Measurements from ENCODE around the gene RPS6KB2.
A peak's percentile ranks its signal among the peaks of the same experiment; 100 is the strongest.
"Not testable (repeated sequence)": the region's sequence is repeated elsewhere in the genome, so short reads cannot be mapped to it uniquely, and the experiment has no call there.

Gene RPS6KB2

GRCh38 chr11:67422891-67423290 is 5.4 kb upstream of the RPS6KB2 start:
- H2BK120ac ChIP-seq (ENCODE audit: insufficient read depth, low read length, poor library complexity): no peak overlapping the region
- H3K4ac ChIP-seq (ENCODE audit: low read depth, low read length): no peak overlapping the region
- peaks cover 2% of the 10 kb centered on the region for H3K9me3 ChIP-seq (ENCODE audit: insufficient read depth, low read depth, low read length)
- no peak overlapping the region for H4K91ac ChIP-seq (ENCODE audit: low read depth, low read length)
- H3K18ac ChIP-seq (ENCODE audit: low read length): no peak overlapping the region
- no peak overlapping the region for H3K4me2 ChIP-seq (ENCODE audit: low read length)
- H4K12ac ChIP-seq (ENCODE audit: low read depth, low read length): no peak overlapping the region
- H3K23ac ChIP-seq (ENCODE audit: low read length): no peak overlapping the region
- no peak overlapping the region for H2AK5ac ChIP-seq (ENCODE audit: low read length)
- H3K79me1 ChIP-seq (ENCODE audit: low read length): peaks cover 3% of the 10 kb centered on the region
- H3K27me3 ChIP-seq (ENCODE audit: insufficient read depth, low read length): no peaks in the 10 kb centered on the region
- no peak overlapping the region for H2BK12ac ChIP-seq (ENCODE audit: low read length)
- peaks cover 12 to 15% of the 10 kb centered on the region in 2 experiments for H3K4me1 ChIP-seq (ENCODE audit: control insufficient read depth in 1 of 2, insufficient read depth in 2 of 2, low read length in 2 of 2)
- H3K14ac ChIP-seq (ENCODE audit: low read length): no peak overlapping the region
- DNase-seq: peak in 1 of 2 donors; percentile 41
- WGBS (ENCODE audit: extremely low coverage, insufficient coverage, insufficient read length): no CpG with 5 or more reads among the region's 6 CpGs
- H3K27ac ChIP-seq (ENCODE audit: low read depth, low read length): no peak overlapping the region
- no peak overlapping the region for H2AFZ ChIP-seq (ENCODE audit: insufficient read depth, low read length, poor library complexity)
- no peak overlapping the region for H4K8ac ChIP-seq (ENCODE audit: low read depth, low read length)
- H3K9ac ChIP-seq (ENCODE audit: low read length): no peak overlapping the region
- H3K36me3 ChIP-seq (ENCODE audit: control insufficient read depth in 1 of 2, insufficient read depth in 2 of 2, low read length in 2 of 2): no peaks in the 10 kb centered on the region
- H3K4me3 ChIP-seq (ENCODE audit: low read depth, low read length): no peak overlapping the region
- H2BK5ac ChIP-seq (ENCODE audit: low read depth, low read length, poor library complexity): no peak overlapping the region
- peaks cover 2% of the 10 kb centered on the region for H3K79me2 ChIP-seq (ENCODE audit: control insufficient read depth, insufficient read depth, low read length, poor library complexity)

DNA sequence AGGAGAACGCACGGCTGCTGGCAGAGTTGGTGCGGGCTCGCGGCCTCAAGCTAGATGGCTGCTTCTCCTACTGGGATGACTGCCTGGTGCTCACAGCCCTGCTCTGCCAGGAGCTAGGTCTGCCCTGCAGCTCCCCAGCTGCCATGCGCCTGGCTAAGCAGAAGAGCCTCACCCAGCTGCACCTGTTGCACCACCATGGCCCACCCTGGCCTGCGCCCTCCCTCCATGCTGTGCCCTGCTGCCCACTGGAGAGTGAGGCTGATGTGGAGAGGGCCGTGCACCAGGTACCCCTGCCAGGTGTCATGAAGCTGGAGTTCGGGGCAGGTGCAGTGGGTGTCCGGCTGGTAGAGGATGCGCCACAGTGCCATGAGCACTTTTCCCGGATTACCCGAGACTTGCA is 4.8 kb upstream of the RPS6KB2 start:
- Histone ChIP-seq H3K4me1 (ENCODE audit: control insufficient read depth in 1 of 2, insufficient read depth in 2 of 2, low read length in 2 of 2) (peaks cover 12 to 15% of the 10 kb centered on the region in 2 experiments), H3K27ac (ENCODE audit: low read depth, low read length) (no peak overlapping the region), H3K27me3 (ENCODE audit: insufficient read depth, low read length) (no peaks in the 10 kb centered on the region), H3K14ac (ENCODE audit: low read length) (no peak overlapping the region), H3K4ac (ENCODE audit: low read depth, low read length) (no peak overlapping the region), H2AFZ (ENCODE audit: insufficient read depth, low read length, poor library complexity) (no peak overlapping the region), H2BK12ac (ENCODE audit: low read length) (no peak overlapping the region), H3K9ac (ENCODE audit: low read length) (no peak overlapping the region), H3K18ac (ENCODE audit: low read length) (no peak overlapping the region), H3K79me2 (ENCODE audit: control insufficient read depth, insufficient read depth, low read length, poor library complexity) (peaks cover 3% of the 10 kb centered on the region), H2BK5ac (ENCODE audit: low read depth, low read length, poor library complexity) (no peak overlapping the region), H4K8ac (ENCODE audit: low read depth, low read length) (no peak overlapping the region), H3K4me2 (ENCODE audit: low read length) (no peak overlapping the region), H4K12ac (ENCODE audit: low read depth, low read length) (no peak overlapping the region), H3K9me3 (ENCODE audit: insufficient read depth, low read depth, low read length) (peaks cover 2% of the 10 kb centered on the region), H3K79me1 (ENCODE audit: low read length) (peaks cover 6% of the 10 kb centered on the region), H3K23ac (ENCODE audit: low read length) (no peak overlapping the region), H2BK120ac (ENCODE audit: insufficient read depth, low read length, poor library complexity) (no peak overlapping the region), H3K36me3 (ENCODE audit: control insufficient read depth in 1 of 2, insufficient read depth in 2 of 2, low read length in 2 of 2) (no peaks in the 10 kb centered on the region), H4K91ac (ENCODE audit: low read depth, low read length) (no peak overlapping the region), H3K4me3 (ENCODE audit: low read depth, low read length) (no peak overlapping the region), H2AK5ac (ENCODE audit: low read length) (no peak overlapping the region)
- no CpG with 5 or more reads among the region's 13 CpGs for WGBS (ENCODE audit: extremely low coverage, insufficient coverage, insufficient read length)
- no peak for DNase-seq

- Histone ChIP-seq H2BK12ac (ENCODE audit: low read length) (no peak overlapping the region), H4K12ac (ENCODE audit: low read depth, low read length) (no peak overlapping the region), H3K27ac (ENCODE audit: low read depth, low read length) (no peak overlapping the region), H3K23ac (ENCODE audit: low read length) (no peak overlapping the region), H2AK5ac (ENCODE audit: low read length) (no peak overlapping the region), H4K91ac (ENCODE audit: low read depth, low read length) (no peak overlapping the region), H3K14ac (ENCODE audit: low read length) (no peak overlapping the region), H3K9me3 (ENCODE audit: insufficient read depth, low read depth, low read length) (peaks cover 2% of the 10 kb centered on the region), H3K79me1 (ENCODE audit: low read length) (peaks cover 10% of the 10 kb centered on the region), H3K79me2 (ENCODE audit: control insufficient read depth, insufficient read depth, low read length, poor library complexity) (peaks cover 7% of the 10 kb centered on the region), H3K4me2 (ENCODE audit: low read length) (no peak overlapping the region), H3K18ac (ENCODE audit: low read length) (no peak overlapping the region), H3K27me3 (ENCODE audit: insufficient read depth, low read length) (no peaks in the 10 kb centered on the region), H2BK120ac (ENCODE audit: insufficient read depth, low read length, poor library complexity) (no peak overlapping the region), H3K4me3 (ENCODE audit: low read depth, low read length) (no peak overlapping the region), H2AFZ (ENCODE audit: insufficient read depth, low read length, poor library complexity) (no peak overlapping the region), H3K36me3 (ENCODE audit: control insufficient read depth in 1 of 2, insufficient read depth in 2 of 2, low read length in 2 of 2) (no peaks in the 10 kb centered on the region), H2BK5ac (ENCODE audit: low read depth, low read length, poor library complexity) (no peak overlapping the region), H3K9ac (ENCODE audit: low read length) (no peak overlapping the region), H4K8ac (ENCODE audit: low read depth, low read length) (no peak overlapping the region), H3K4ac (ENCODE audit: low read depth, low read length) (no peak overlapping the region), H3K4me1 (ENCODE audit: control insufficient read depth in 1 of 2, insufficient read depth in 2 of 2, low read length in 2 of 2) (peaks cover 12 to 16% of the 10 kb centered on the region in 2 experiments)
- no CpG with 5 or more reads among the region's 34 CpGs for WGBS (ENCODE audit: extremely low coverage, insufficient coverage, insufficient read length)
- no peak for DNase-seq
Observed at GRCh38 chr11:67423891-67424613, 4.2 kb upstream of the RPS6KB2 start.

- not testable (repeated sequence) for H3K27ac ChIP-seq (ENCODE audit: low read depth, low read length); H3K9me3 ChIP-seq (ENCODE audit: insufficient read depth, low read depth, low read length); H2BK120ac ChIP-seq (ENCODE audit: insufficient read depth, low read length, poor library complexity); H3K18ac ChIP-seq (ENCODE audit: low read length); H2BK5ac ChIP-seq (ENCODE audit: low read depth, low read length, poor library complexity); DNase-seq; H3K79me1 ChIP-seq (ENCODE audit: low read length); H3K9ac ChIP-seq (ENCODE audit: low read length); H2AK5ac ChIP-seq (ENCODE audit: low read length); H3K27me3 ChIP-seq (ENCODE audit: insufficient read depth, low read length); H4K12ac ChIP-seq (ENCODE audit: low read depth, low read length); H3K4me3 ChIP-seq (ENCODE audit: low read depth, low read length); H4K91ac ChIP-seq (ENCODE audit: low read depth, low read length); H3K23ac ChIP-seq (ENCODE audit: low read length); H2BK12ac ChIP-seq (ENCODE audit: low read length); H3K79me2 ChIP-seq (ENCODE audit: control insufficient read depth, insufficient read depth, low read length, poor library complexity); H3K4ac ChIP-seq (ENCODE audit: low read depth, low read length)
- Histone ChIP-seq H2AFZ (ENCODE audit: insufficient read depth, low read length, poor library complexity) (peak overlapping the region; percentile 85), H3K14ac (ENCODE audit: low read length) (peak overlapping the region; percentile 61), H4K8ac (ENCODE audit: low read depth, low read length) (peak overlapping the region; percentile 83), H3K36me3 (ENCODE audit: control insufficient read depth in 1 of 2, insufficient read depth in 2 of 2, low read length in 2 of 2) (peaks cover 22 to 26% of the 10 kb centered on the region in 2 experiments), H3K4me2 (ENCODE audit: low read length) (peak overlapping the region; percentile 83), H3K4me1 (ENCODE audit: control insufficient read depth in 1 of 2, insufficient read depth in 2 of 2, low read length in 2 of 2) (peaks cover 4 to 14% of the 10 kb centered on the region in 2 experiments)
- WGBS (ENCODE audit: extremely low coverage, insufficient coverage, insufficient read length): no CpG with 5 or more reads among the region's 19 CpGs
Observed at GRCh38 chr11:67427364-67427859, 882 bp upstream of the RPS6KB2 start.

All from trophoblast cell (in vitro differentiated cells and primary cell).